Measurements from ENCODE around the gene MICU1.

Gene MICU1

GRCh38 chr10:72645263-72645858 lies 19.5 kb upstream of the MICU1 start:
- ATAC-seq, result no peak
- no peak for TF ChIP-seq PPARA (CRISPR knock-in tag; IDR thresholded peaks at IDR 0.05; ENCODE audit: borderline replicate concordance)
- TF ChIP-seq GLIS3 (CRISPR knock-in tag; IDR thresholded peaks at IDR 0.05), result no peak
- TF ChIP-seq ARNTL (CRISPR knock-in tag; IDR thresholded peaks at IDR 0.05; ENCODE audit: borderline replicate concordance, low read depth), result no peak

GRCh38 chr10:72642318-72642717 lies 16.4 kb upstream of the MICU1 start:
- no peak for ATAC-seq
- no peak for TF ChIP-seq TSHZ2 (CRISPR knock-in tag; IDR thresholded peaks at IDR 0.05)
- no peak for TF ChIP-seq ZC3H10 (CRISPR knock-in tag; IDR thresholded peaks at IDR 0.05)
- no peak for TF ChIP-seq POU6F1 (CRISPR knock-in tag; IDR thresholded peaks at IDR 0.05; ENCODE audit: borderline replicate concordance, low read depth)
- no peak for TF ChIP-seq PPARA (CRISPR knock-in tag; IDR thresholded peaks at IDR 0.05; ENCODE audit: borderline replicate concordance)
- TF ChIP-seq CSRNP3 (CRISPR knock-in tag; IDR thresholded peaks at IDR 0.05), result no peak
- TF ChIP-seq ZFP30 (CRISPR knock-in tag; IDR thresholded peaks at IDR 0.05), result no peak
- TF ChIP-seq ZFP3 (CRISPR knock-in tag; IDR thresholded peaks at IDR 0.05), result no peak
- TF ChIP-seq ARNTL (CRISPR knock-in tag; IDR thresholded peaks at IDR 0.05; ENCODE audit: borderline replicate concordance, low read depth), result no peak
- no peak for TF ChIP-seq TOX (CRISPR knock-in tag; IDR thresholded peaks at IDR 0.05; ENCODE audit: borderline replicate concordance)
- no peak for TF ChIP-seq BACH2 (CRISPR knock-in tag; IDR thresholded peaks at IDR 0.05; ENCODE audit: borderline replicate concordance)
- TF ChIP-seq SNAI2 (CRISPR knock-in tag; IDR thresholded peaks at IDR 0.05), result no peak
- TF ChIP-seq GLIS3 (CRISPR knock-in tag; IDR thresholded peaks at IDR 0.05), result no peak
- no peak for TF ChIP-seq ZNF565 (CRISPR knock-in tag; conservative IDR thresholded peaks at IDR 0.05; ENCODE audit: low read depth)
- TF ChIP-seq PATZ1 (CRISPR knock-in tag; IDR thresholded peaks at IDR 0.05; ENCODE audit: borderline replicate concordance), result no peak
- TF ChIP-seq ZNF8 (CRISPR knock-in tag; IDR thresholded peaks at IDR 0.05), result no peak
- no peak for TF ChIP-seq ESRRG (CRISPR knock-in tag; IDR thresholded peaks at IDR 0.05)

- ATAC-seq, result no peak
- TF ChIP-seq TOX (CRISPR knock-in tag; IDR thresholded peaks at IDR 0.05; ENCODE audit: borderline replicate concordance) (no peak), OSR1 (CRISPR knock-in tag; IDR thresholded peaks at IDR 0.05) (no peak), ZNF8 (CRISPR knock-in tag; IDR thresholded peaks at IDR 0.05) (no peak), PPARA (CRISPR knock-in tag; IDR thresholded peaks at IDR 0.05; ENCODE audit: borderline replicate concordance) (no peak), PATZ1 (CRISPR knock-in tag; IDR thresholded peaks at IDR 0.05; ENCODE audit: borderline replicate concordance) (no peak), BACH2 (CRISPR knock-in tag; IDR thresholded peaks at IDR 0.05; ENCODE audit: borderline replicate concordance) (no peak), TSHZ2 (CRISPR knock-in tag; IDR thresholded peaks at IDR 0.05) (no peak), POU6F1 (CRISPR knock-in tag; IDR thresholded peaks at IDR 0.05; ENCODE audit: borderline replicate concordance, low read depth) (no peak), CSRNP3 (CRISPR knock-in tag; IDR thresholded peaks at IDR 0.05) (no peak), ZNF70 (CRISPR knock-in tag; IDR thresholded peaks at IDR 0.05) (no peak)
Observed at GRCh38 chr10:72639441-72639873, 13.6 kb upstream of the MICU1 start.
